GM19351 (cell line): ENCODE measurements around the gene ESYT1.

Experiments
- ATAC-seq: cut with Tn5 transposase; IDR thresholded peaks from one replicate; pipeline ENCODE4 v1.9.1; 2021; ENCODE audit warnings: mild to moderate bottlenecking, moderate library complexity; ENCODE audit not compliant: unreplicated experiment

The ESYT1 gene

DNA sequence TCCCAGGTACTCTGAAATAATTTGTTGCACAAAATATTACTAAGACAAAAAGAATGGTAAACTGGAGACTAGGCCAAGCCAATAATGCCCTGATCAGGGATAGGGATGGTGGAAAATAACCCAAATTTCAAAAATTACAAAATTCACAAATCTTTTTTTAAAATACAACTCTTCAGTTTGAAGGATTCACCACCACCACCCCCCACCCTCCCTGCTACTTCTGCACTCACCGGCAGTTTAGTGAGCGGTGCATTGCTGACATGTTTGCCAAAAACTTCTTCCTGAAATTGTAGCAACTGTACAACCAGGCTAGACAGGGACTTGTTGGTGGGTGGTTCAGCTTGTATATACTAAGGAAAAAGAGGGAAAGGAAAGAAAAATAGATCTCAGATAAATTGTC is 58.9 kb downstream of the ESYT1 start:
- no peak for ATAC-seq

DNA sequence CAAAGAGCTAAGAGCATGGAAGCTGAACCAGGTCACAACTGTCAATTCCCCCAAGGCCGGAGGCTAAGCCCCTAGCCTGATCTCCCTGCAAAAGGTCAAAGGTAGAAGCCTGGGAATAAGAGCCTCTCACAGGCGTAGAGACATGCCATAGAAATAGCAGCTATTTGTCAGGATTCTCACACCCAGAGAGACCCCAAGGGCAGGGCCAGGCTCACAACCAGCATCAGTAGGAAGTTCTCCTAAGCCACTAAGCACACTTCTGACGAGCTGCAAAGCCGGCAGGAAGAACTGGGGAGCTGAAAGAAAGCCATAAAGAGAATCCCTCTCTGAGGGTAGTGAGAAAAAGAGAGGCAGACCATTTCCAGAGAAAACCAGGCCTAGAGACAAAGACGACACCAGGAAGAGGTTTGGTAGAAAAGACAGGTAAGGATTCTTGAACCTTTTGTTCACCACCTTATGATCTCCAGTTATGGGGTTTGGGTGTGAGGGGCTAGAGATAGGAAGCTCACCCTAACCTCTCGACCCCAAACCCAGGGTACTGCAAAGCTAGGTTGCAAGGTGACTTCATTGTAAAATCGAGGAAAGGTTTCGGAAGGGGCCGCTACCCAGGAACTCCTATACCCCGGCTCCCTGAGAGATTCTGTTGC is 60.2 kb downstream of the ESYT1 start:
- no peak for ATAC-seq

DNA sequence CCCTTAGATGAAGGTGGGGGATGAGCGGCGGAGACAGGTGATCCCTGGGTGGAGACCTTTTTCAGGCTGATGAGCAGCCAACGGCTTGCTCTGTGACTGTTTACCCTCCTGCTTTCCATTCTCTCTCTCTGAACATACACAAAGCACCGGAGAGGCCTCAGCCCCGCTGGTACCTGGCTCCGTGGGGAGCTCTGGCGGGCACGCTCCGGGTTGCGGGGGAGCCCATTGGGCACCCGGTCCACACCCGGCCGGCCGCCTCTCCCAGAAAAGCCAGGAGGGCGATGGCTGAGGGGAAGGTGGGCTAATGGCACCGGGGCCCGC is 60.7 kb downstream of the ESYT1 start:
- peak; percentile 9 for ATAC-seq

DNA sequence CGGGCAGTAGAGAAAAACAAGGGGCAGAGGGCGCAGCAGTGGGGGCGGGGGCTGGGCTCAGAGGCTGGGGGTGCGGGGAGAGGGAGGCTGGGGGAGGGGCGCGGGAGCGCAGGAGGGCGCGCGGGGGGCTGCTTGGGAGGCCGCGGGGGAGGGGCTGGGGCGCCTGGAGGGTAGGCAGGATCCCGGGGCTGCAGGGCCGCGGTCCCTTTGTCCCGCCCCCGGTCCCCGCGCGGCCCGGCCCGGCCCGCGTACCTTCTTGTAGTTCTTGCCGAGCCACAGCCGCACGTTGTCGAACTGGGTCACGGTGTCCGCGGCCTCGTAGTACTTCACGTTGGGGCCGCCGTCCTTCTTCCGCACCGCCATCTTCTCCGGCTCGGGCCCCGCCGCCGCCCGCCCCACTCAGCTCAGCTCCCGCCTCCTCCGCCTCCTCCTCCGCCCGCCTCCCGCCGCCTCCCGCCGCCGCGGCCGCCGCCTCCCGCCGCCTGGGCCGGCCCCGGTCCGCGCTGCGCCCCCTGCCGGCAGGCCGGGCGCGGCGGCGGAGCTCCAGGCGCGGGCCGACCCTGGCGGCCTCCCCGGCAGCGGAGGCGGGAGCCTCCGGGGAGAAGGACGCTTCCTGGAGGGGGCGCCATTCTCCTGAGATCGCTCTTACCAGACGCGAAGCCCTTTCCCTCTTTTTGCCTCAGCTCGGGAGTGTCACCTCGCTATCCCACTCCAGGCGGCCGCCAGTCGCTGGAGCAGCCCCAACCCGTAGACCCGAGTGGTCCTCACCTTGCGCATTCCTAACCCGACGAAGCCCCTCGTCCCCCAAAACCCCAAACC is 61.2 kb downstream of the ESYT1 start, which contains the start of gene SMARCC2:
Gene SMARCC2, minus strand, starts transcription at position 385 of the 819 bp plus-strand sequence. Its CDS starts 22 bp downstream, at position 363.
- peak; percentile 75 for ATAC-seq

DNA sequence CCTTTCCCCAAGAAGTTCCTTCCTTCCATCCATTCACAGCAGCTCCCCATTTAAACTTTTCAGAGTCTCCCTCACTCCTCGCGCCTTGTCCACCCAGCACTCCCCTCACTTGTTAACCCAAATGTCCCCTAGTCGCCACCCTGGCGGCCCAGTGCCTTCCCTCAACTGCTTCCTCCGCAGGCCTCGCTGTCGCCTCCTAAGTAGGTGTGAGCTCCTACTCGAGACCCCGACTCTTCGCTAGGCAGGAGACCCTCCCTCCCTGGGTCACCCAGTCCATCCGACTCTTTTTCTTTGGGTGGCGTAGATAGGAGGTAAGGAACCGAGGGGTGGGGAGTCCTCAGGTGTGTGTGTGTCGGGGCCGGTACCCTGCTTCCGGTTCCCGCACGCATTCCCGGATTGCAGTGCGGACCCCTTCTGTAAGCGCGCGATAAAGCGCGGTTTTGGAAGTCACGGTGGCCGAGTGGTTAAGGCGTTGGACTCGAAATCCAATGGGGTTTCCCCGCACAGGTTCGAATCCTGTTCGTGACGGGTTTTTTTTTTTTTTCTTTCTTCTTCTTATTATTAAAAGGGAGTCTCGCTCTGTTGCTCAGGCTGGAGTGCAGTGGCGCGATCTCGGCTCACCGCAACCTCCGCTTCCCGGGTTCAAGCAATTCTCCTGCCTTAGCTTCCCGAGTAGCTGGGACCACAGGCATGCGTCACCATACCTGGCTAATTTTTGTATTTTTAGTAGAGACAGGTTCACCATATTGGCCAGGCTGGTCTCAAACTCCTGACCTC is 62.0 kb downstream of the ESYT1 start:
- ATAC-seq, result peak; percentile 30

DNA sequence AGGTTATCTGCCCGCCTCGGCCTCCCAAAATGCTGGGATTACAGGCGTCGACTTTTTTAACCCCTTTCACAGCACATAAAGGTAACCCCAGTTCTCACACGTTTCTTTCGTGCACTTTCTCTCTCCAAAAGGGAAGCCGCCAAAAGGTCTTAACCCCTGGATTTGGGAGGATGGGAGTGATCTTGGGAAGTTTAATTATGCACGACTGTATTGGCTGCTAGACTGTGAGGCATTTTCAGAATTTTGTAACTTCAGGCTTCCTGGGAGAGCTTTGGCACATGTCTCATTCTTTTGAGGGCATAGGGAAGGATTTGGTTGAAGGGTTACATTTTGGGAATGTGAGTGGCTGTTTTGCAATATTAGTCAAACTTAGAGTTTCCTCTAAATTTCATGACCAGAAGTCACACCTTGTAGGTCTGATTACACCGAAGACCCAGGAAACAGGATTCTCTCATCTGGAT is 62.7 kb downstream of the ESYT1 start:
- ATAC-seq, result no peak

DNA sequence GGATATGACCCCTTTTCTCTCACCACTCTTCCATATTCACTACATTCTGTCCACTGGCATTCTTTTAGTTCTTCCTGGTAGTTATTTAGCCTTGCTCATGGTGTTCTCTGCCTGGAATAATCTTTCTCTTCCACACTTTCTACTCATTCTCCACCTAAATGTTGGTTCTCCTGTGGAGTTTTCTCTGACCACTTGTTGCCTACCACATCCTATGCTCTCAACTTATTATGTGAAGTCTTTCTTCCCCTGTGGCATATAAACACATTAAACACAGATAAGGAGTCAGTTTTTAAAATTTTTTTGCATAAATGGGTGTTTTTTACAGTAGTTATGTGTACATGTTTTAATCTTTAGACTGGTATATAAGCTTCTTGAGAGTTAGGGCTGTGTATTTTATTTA is 64.5 kb downstream of the ESYT1 start:
- no peak for ATAC-seq

DNA sequence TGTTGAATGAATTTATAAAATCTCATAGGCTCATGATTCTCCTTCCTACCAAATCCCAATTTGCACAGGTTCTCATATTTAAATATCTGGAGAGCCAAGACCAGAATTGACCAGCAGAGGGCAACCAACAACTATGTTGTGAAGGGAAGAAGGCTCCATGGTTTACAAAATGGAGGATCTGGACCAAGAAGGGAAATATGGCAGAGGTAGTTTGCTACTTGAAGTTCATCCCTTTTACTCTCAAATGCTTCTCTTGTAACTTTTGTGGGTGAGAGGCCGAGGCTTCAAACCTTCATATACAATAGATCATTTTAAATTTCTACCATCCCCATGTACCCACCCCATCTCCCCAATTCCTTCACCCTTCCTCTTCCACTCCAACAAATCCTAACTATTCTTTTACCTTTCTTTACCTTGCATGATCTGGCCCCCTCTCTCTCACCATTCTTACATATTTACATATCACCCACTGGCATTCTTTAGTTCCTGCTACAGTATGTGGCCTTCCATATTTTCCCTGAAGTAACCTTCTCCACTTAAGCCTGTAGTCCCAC is 65.0 kb downstream of the ESYT1 start:
- ATAC-seq, result no peak
